HL-60 (cell line): ENCODE measurements around the gene CASTOR1.
"Not testable (repeated sequence)": the region's sequence is repeated elsewhere in the genome, so short reads cannot be mapped to it uniquely, and the experiment has no call there.

ENCODE experiments used
- DNase-seq, 2 experiments: peaks; one replicate each; pipeline ENCODE4 v3.0.0-alpha.2; 2010 to 2020; ENCODE audit warnings: low read depth in 1 of 2, low spot score in 1 of 2
- H3K27ac ChIP-seq: fragments of 250-450 bp; sonication (Bioruptor Pico); replicated peaks from 2 replicates; pipeline ENCODE4 v1.5.1; 2020; ENCODE audit warnings: mild to moderate bottlenecking, moderate library complexity
- H3K27me3 ChIP-seq: fragments of 250-450 bp; sonication (Bioruptor Pico); 2 replicates; pipeline ENCODE4 v1.5.1; 2021; ENCODE audit warnings: mild to moderate bottlenecking, moderate library complexity; ENCODE audit not compliant: insufficient read depth, poor library complexity, severe bottlenecking
- H3K4me3 ChIP-seq: replicated peaks from 2 replicates; pipeline ENCODE4 v1.5.1; 2011; ENCODE audit warnings: mild to moderate bottlenecking, control low read depth, low read length; ENCODE audit not compliant: insufficient read depth
- CTCF ChIP-seq: IDR thresholded peaks from one replicate; pipeline ENCODE4 v1.5.1; 2011; ENCODE audit warnings: low read length, control low read depth, inconsistent platforms; ENCODE audit not compliant: insufficient read depth
- GABPA ChIP-seq: IDR thresholded peaks from 2 replicates; pipeline ENCODE4 v1.6.1; 2012; ENCODE audit warnings: low read depth
- POLR2AphosphoS5 ChIP-seq: IDR thresholded peaks from 2 replicates; pipeline ENCODE4 v1.6.1; 2012; ENCODE audit warnings: low read depth
- REST ChIP-seq: IDR thresholded peaks from 2 replicates; pipeline ENCODE4 v1.6.1; 2012; ENCODE audit warnings: low read depth; ENCODE audit not compliant: insufficient replicate concordance
- SPI1 ChIP-seq: IDR thresholded peaks from 2 replicates; pipeline ENCODE4 v1.6.1; 2012; ENCODE audit warnings: low read depth, mild to moderate bottlenecking, borderline replicate concordance
- long read RNA-seq: library from polyadenylated mRNA; unstranded; transcript quantifications from one replicate; pipeline ENCODE4 v2.0.0, GENCODE V29; 2020

Gene CASTOR1
- long read RNA-seq, transcript CASTOR1-201 (8 exons, 1,460 nt) = minor isoform, 5 of 22 reads
- long read RNA-seq, transcript CASTOR1-202 (9 exons, 1,623 nt) = major isoform, 11 of 22 reads
- long read RNA-seq, partial matches to known transcripts = 0 of 22 reads
- long read RNA-seq, other reads (novel, unspliced or antisense) = 6 of 22 reads

GRCh38 chr22:30289141-30289979, at the start of gene CASTOR1:
Gene CASTOR1, minus strand, starts transcription at chr22:30289505. Its CDS starts 8 bp downstream, at chr22:30289497.
- DNase-seq = peak; percentile 63 to 67
- Histone ChIP-seq H3K27me3 (no peaks in the 10 kb centered on the region), H3K4me3 (peak within 1 kb of the TSS; percentile 63), H3K27ac (no peak within 1 kb of the TSS)
- TF ChIP-seq SPI1 (no peak), REST (no peak), CTCF (no peak), POLR2AphosphoS5 (no peak), GABPA (no peak)

GRCh38 chr22:30338802-30339201, 49.5 kb upstream of the CASTOR1 start:
- H3K4me3 ChIP-seq = no peak overlapping the region
- H3K27ac ChIP-seq = no peak overlapping the region
- H3K27me3 ChIP-seq = no peaks in the 10 kb centered on the region
- TF ChIP-seq REST (no peak), SPI1 (no peak), CTCF (no peak), GABPA (no peak), POLR2AphosphoS5 (no peak)
- DNase-seq = no peak

GRCh38 chr22:30338341-30338740, 49.0 kb upstream of the CASTOR1 start:
- H3K4me3 ChIP-seq, DNase-seq: not testable (repeated sequence)

GRCh38 chr22:30337461-30337778, 48.1 kb upstream of the CASTOR1 start:
- TF ChIP-seq SPI1 (no peak), CTCF (no peak), REST (no peak), GABPA (no peak), POLR2AphosphoS5 (no peak)
- Histone ChIP-seq H3K27ac (no peak overlapping the region), H3K4me3 (no peak overlapping the region), H3K27me3 (no peaks in the 10 kb centered on the region)
- DNase-seq = no peak

More at GRCh38 chr22:30338341-30338740, 49.0 kb upstream of the CASTOR1 start:
- H3K27me3 ChIP-seq, H3K27ac ChIP-seq: not testable (repeated sequence)
